Stimulated activated CD8-positive, alpha-beta memory T cell treated with anti-CD3 and anti-CD28 coated beads, Interleukin-15, amount 100 ng/mL, for 24 hours (primary cell): ENCODE data around the gene SLC9B2.

Experiments
- DNase-seq: peaks from one replicate; pipeline ENCODE4 v3.0.0-alpha.2; 2020; ENCODE audit warnings: low read depth

SLC9B2 gene, protein sequence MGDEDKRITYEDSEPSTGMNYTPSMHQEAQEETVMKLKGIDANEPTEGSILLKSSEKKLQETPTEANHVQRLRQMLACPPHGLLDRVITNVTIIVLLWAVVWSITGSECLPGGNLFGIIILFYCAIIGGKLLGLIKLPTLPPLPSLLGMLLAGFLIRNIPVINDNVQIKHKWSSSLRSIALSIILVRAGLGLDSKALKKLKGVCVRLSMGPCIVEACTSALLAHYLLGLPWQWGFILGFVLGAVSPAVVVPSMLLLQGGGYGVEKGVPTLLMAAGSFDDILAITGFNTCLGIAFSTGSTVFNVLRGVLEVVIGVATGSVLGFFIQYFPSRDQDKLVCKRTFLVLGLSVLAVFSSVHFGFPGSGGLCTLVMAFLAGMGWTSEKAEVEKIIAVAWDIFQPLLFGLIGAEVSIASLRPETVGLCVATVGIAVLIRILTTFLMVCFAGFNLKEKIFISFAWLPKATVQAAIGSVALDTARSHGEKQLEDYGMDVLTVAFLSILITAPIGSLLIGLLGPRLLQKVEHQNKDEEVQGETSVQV

DNA sequence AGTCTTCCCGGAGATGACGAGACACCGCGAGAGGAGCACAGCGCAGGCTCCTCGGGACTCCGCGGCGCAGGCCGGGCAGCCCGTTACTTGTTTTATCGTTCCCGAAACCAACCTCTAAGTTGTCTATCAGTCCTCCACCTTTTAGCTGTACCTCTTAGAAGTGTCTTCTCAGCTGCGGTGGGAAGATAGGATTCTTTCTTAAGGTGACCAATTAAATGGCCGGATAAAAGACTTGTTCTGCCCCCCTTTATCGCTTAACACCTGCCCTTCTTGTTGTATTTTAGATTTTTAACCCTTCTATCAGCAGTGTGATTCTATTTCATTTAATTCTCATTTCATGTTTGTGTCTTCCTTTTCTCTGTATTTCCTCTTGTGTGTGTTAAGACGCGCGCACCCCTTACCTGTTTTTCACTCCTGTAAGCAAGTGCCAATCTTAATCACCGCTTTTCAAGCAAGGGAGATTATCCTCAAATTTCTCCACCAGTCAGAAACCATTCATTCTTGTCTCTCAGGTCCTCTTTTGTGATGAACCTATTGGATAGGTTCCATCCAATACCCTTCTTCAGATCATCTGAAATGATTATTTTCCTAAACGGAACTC is at the start of gene SLC9B2:
TSS of gene SLC9B2 (minus strand) at position 15 of the 601 bp plus-strand sequence. CDS start 9,211 bp downstream, outside the sequence.
- no peak for DNase-seq

DNA sequence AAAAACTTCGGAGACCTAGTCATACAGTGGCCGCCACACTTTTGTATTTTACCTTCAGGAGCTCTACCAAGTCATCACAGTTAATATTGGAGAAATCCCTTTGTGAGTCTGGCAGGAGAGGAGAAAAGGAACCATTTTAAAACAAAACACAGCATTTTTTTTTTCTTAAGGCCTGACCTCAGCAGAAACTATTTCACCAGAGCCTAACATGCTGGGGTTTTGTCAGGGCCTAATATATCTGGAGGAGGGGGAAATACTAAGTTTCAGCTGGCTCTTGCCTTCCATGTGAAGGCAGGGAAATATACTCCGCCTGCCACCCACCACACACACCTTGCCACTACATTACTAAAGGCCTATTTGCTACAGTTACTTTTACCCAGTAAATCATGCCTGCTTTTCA is 49.6 kb upstream of the SLC9B2 start:
- no peak for DNase-seq

GRCh38 chr4:103123114-103123513 is 46.6 kb upstream of the SLC9B2 start:
- DNase-seq, result no peak

- no peak for DNase-seq
These were observed 41.6 kb upstream of the SLC9B2 start for GRCh38 chr4:103118166-103118565.

DNA sequence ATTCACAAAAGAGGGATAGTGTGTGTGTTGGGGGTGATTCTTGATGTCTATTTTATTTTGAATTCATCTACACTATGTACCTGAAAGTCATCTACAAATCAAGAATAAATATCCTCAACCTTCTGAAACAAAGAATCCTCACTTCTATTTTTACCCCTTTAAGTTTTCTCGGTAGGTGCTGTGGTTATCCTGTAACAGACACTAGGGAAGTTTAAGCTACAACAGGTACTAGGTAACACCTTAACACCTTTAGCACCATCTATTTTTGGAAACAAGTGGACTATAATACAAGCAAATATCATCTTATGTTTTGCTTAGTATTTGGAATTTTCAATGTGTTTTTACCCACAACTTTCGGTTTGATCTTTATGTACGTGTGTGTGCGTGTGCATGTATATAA is 35.0 kb upstream of the SLC9B2 start:
- DNase-seq, result no peak

- no peak for DNase-seq
These were observed 32.0 kb upstream of the SLC9B2 start for GRCh38 chr4:103108542-103108941.

DNA sequence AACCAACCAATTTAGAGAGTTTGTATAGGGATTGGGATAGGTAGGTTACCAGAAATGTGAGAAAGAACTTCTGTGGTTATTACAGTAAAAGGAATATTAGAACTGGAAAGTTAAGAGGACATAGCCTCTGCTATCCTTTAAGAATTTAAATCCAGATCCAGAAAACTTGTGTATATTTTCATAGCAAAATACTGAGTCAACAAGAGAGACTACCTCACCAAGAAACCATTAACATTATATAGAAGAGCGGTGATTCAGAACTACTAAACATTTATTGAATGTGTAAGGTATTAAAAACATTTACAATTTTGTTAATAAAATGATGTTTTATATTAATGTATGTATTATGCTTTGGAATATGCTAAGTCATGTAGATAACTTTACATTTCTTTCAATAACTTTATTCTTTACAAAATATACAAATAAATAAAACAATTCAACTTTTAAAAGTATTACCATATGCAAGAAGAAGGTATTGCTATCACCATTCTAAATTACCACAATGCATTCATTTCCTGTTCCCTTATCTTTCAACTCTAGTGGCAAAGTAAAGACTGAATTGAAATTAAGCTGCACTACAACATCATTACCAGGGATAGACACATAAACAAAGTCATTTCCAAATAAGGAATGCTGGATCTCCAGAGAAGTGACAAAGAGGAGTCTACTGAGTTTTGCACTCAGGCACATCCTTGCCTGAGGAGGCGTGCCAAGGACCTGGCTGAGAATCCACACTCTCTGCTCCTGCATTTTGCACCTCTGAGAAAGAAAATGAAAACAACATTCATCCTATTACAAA is 29.2 kb upstream of the SLC9B2 start:
- no peak for DNase-seq

DNA sequence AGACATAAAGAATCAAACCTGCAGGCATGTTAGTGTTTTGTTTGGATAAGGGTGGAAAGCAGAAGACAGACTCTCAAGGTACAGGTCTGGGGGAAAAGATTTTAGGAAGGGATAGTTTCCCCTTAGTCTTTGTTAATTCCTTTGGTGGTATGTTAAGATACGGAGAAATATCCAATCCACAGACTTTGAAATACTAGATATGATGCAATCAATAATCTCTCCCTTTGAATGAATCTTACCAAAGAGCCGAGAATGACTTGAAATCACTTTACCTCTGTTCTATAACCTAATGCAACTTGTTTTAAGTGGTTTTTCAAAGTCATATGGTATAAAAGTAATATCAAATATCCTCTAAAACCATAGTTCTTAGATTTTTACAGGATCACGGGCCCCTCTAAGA is 28.3 kb upstream of the SLC9B2 start:
- no peak for DNase-seq

DNA sequence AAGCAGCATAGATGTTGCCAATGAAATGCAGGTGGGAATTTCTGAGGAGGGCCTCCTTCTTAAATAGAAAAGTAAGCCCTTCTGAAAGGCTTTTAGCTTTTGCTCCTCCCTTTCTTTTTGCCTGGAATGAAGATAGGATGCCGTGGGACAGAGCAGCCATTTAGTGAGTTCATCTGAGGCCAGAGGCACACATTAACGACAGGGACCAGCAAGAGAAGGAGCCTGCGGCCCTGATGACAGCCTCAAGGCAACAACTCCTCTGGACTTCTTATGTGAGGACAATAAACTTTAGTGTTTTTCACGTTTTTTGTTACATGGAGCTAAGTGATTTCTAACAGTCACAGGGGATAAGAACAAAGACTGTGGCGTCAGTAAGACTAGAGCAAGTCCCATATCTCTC is 24.1 kb upstream of the SLC9B2 start:
- no peak for DNase-seq

DNA sequence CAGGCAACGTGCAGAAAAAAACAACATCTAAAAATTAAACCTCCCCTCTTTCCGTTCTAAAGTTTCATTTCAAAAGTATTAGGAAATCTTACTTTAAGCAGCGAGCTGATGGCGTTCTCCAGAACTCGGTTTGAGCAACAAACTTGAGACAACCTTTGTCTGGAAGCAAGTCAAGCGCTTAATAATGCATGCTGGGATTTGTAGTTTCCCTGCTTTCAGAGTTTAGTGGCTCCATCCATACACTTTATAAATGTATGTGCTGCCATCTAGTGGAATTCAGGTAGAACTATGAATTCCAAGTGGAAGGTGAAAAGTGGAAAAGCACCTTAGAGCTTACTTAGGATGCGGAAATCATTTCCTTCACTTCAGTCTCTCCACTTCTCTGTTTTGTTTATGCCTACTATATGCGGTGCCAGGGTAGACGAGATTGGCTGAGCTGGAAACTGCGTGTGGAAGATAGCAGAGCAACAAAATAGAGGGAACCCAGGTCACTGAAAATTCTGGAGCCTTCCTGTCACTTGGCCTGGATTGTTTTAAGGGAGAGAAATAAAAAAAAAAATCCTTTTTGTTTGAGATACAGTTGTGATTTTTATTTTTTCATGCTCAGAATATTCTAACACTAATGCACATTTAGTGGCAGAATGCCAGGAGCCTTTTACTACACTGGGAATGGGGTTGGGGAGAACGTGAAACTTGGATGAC is 23.3 kb upstream of the SLC9B2 start, which contains the start of gene BDH2:
TSS of gene BDH2 (minus strand) at position 144 of the 702 bp plus-strand sequence. CDS start 3,580 bp downstream, outside the sequence.
- DNase-seq, result no peak

DNA sequence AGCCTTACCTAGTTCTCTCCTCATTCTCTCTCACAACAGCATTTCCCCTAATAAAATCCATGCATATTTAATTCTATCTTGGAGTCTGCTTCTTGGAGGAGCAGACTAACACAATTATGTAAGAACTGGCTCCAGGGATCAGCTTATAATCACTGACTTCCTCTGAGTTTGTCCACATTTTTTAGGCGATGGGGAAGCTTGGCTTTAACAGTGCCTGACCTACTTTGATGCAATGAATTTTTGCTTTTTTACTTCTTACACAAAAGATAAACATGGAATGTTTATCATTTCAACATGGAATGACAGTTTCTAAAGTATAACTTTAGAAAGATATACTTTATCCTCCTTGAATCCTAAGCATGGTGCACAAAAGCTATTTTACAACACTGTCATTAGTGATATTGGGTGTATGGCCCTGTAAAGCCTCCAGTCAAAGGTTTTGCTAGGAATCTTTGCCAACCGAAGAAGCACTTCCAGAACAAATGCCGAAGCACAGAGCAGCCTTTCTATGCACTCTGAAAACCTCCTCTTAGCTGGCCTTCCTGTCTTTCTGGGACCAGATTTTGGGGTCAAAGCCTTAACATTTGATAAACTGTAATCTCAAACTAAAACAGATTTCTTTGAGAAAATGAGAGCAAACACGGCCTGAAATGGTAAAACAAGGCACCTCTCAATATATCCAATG is 22.3 kb upstream of the SLC9B2 start:
- DNase-seq, result no peak

- DNase-seq, result no peak
These were observed 21.8 kb upstream of the SLC9B2 start for GRCh38 chr4:103098341-103098740.

DNA sequence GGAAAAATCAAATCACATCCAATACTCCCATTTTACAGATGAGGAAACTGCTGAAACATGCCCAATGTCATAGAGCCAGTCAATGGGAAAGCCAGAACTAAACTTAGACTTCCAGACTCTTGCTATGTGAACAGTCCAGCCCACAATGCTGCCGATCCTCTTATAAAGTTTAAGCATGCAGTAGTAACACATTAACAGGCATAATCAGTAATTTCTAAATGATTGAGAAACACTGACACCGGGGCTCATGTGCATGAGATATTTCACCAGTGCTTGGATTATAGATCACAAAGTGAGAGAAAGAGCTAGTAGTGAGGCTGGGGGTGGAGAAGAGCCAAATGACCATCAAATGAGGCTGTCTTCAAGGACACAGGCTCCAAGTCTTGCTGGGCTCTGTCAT is 20.6 kb upstream of the SLC9B2 start:
- no peak for DNase-seq

DNA sequence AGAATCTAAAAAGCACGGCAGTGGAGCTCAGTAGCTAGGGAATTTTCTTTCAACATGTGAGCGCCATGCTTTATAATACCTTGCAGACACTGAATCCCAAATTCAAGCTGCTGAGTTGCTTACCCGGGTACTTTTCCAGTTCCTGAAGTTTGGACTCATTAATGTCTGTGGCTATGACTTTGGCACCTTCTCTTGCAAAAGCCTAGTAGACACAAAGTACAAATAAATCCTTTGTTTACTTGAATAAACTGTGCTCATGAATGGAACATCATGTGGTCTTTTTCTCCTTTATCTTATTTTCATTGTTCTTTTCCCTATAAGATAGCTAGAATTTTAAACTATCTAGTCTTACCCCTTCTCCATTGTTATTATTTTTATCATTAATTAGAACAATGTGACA is 18.5 kb upstream of the SLC9B2 start:
- no peak for DNase-seq

DNA sequence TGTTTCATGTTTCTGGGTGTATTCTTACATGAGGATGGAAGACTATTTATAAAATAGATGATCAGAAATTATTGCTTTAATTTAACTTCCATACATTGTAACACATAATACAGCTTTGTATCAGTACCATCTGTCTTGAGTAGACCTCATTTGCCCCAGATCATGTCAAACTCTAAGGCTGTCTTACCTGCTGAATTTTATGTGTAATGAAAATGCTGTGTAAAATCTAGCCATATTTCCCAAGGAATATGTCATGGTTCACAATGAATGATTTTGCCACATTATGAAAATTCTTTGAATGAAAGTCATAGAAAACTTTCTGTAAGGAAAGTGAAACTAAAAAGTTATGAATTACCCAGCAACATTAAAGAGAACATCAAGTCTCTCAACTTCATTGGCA is 15.7 kb upstream of the SLC9B2 start:
- no peak for DNase-seq

GRCh38 chr4:103091601-103092223 is 15.2 kb upstream of the SLC9B2 start:
- DNase-seq, result no peak

DNA sequence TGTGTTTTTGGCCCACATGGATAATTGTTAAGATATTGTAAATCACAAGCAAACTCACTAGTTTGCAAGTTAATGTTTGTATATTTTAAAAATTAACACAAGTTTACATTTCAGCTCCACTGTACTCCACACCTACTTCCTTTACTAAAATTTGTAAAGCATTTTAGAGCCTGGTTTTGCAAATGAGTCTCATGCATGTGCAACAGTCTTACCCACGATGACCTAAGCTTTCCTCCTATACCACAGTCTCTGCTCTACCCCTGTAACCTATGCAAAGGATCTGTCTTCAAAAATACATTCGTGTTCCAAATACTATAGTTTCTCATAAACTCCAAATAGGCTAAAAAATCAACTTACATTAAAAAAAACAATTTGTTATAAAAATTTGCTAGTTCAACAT is 12.9 kb upstream of the SLC9B2 start:
- DNase-seq, result no peak

GRCh38 chr4:103086551-103086950 is 10.0 kb upstream of the SLC9B2 start:
- no peak for DNase-seq

DNA sequence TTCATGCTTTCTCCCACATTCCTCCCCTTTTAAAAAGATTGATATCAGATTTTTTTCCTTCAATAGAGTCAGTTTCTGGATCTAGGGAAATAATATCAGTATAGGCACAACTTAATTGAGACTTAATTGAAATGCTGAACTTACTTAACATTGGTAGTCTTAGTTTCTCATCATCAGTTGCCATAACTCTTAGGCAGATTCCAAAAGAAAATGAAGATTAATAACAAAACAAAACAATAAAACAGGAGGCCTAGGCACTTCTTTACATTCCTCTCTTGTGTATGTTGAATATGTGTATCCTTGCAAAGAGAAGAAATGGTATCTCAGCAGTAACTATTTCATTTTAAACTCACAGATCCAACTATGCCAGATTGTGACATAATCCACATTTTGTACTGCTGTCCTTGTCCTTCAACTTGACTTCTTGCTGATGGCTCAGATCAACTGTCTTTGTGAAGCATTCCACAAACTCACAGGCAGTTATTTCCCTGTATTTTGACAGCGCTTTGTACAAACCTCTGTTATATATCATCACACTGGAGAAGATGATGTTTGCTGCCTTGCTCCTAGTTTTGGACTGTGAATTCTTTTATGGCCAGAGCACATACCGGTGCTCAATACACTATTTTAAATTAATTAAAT is 9.1 kb upstream of the SLC9B2 start:
- no peak for DNase-seq

DNA sequence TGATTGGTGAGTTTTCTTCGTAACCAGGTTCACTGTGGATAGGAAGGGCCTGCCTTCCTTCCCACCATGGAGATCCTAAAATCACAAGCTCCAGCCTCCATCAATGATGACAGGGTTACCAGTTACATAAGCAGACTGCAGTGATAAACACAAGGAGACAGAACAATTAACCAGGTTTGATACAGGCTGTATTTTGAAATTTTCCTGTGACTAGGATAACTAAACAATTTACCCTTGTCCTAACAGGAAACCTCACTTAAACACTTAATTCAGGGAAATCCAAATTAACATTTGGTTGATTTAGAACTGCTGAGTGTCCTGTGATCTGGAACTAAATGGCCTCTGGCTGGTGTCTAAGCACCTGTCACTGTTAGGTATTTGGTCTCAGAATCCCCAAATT is 3.1 kb upstream of the SLC9B2 start:
- DNase-seq, result no peak
